Psoas muscle (tissue), 8 donors: Measurements from ENCODE around the gene CD44. TPM values are rescaled to one million over a fixed set of nuclear protein-coding genes. Genes with fewer than 3 reads are reported as not detected.

Experiments
- ATAC-seq, 4 donors: fragments of 200-7000 bp; cut with Tn5 transposase; one replicate each; pipeline ENCODE4 v1.9.1; 2020; ENCODE audit warnings: moderate library complexity in 3 of 4, mild to moderate bottlenecking in 2 of 4
- DNase-seq, 2 donors: peaks; one replicate each; pipeline ENCODE4 v3.0.0-alpha.2; 2020
- H3K27ac ChIP-seq: fragments of 200-600 bp; one replicate; pipeline ENCODE4 v1.8.0; 2022
- H3K27me3 ChIP-seq, 3 donors: fragments of 200-600 bp in 1 of 3; one replicate each; pipeline versions ENCODE4 v1.6.1 to v1.8.0; 2013 to 2022; ENCODE audit warnings: low read length in 2 of 3, mild to moderate bottlenecking in 2 of 3, moderate library complexity in 1 of 3; ENCODE audit not compliant: insufficient read depth in 3 of 3
- H3K36me3 ChIP-seq, 2 donors: fragments of 200-600 bp in 1 of 2; one replicate each; pipeline versions ENCODE4 v1.6.1 to v1.8.0; 2013 to 2022; ENCODE audit warnings: low read depth in 1 of 2, mild to moderate bottlenecking in 1 of 2, moderate library complexity in 1 of 2; ENCODE audit not compliant: insufficient read depth in 1 of 2
- H3K4me1 ChIP-seq: fragments of 200-600 bp; one replicate; pipeline ENCODE4 v1.8.0; 2022
- H3K4me3 ChIP-seq: fragments of 200-600 bp; one replicate; pipeline ENCODE4 v1.8.0; 2022; ENCODE audit warnings: mild to moderate bottlenecking
- H3K9me3 ChIP-seq: fragments of 200-600 bp; one replicate; pipeline ENCODE4 v1.8.0; 2022
- WGBS, 3 donors: extraction: QIAGEN DNeasy Blood & Tissue Kit; methylation state at CpG; one replicate each; pipeline versions ENCODE4 v1.1.6 to v1.1.7; 2013; 5-methylcytosine and 5-hydroxymethylcytosine counted together
- intact Hi-C, 2 donors: fragments of 100-400 bp; cut with DNase I; formaldehyde crosslinking; loops; one replicate each; pipeline versions ENCODE4 v1.11.0 to v1.14.2; 2022
- polyA plus RNA-seq, 3 donors: library from polyadenylated mRNA; stranded (reverse); fragments of 200-250 nt; gene quantifications; one replicate each; pipeline ENCODE4 v1.2.3, GENCODE V29; 2013
- total RNA-seq, 4 donors: library from RNA; stranded (reverse); fragmentation: NEBNext Ultra II Directional in 2 of 4; extraction: Animal tissue kit (Norgen Biotek cat#: 25700) in 2 of 4; gene quantifications; one replicate each; pipeline versions ENCODE4 v1.2.1 to v1.2.4, GENCODE V29; 2021 to 2023
- TF ChIP-seq, protein P1 (sequence below): fragments of 200-600 bp; IDR thresholded peaks from one replicate; pipeline ENCODE4 v1.8.0; 2022; ENCODE audit warnings: antibody characterized with exemption
- donor health status: healthy with polysubstance abuse.
- donor health status: DM: no; HTN: no; CAD: no; lungs with moderate emphysema.
- donor health status: Bipolar disorder and iron deficiency.
- donor health status: healthy.
- donor health status: DM: yes; HTN: yes; CAD: no.
- donor health status: DM: no; HTN: no; CAD: no.
- donor health status: DM: no; HTN: no; CAD: no.
- donor health status: DM: yes; HTN: yes; CAD: no.

CD44 gene
- total and polyA plus RNA-seq, 7 donors, result 3.4 to 35.4 (median 23.2) TPM

DNA sequence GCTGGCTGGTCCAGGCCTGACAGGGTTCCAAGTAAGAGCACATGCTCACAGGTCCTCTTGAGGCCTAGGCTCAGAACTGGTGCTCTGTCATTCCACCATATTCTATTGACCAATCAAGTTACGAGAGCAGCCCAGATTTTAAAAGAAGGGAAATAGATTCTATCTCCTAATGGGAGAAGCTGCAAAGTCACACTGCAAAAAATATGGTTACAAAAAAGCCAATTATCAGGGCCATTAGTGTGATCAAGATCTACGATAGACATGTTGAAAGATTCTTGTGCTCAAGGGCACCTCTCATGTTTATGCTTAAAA lies 96.1 kb downstream of the CD44 start:
- H3K27me3 ChIP-seq, result no peaks in the 10 kb centered on the region
- H3K9me3 ChIP-seq, result peaks cover 9% of the 10 kb centered on the region
- H3K4me1 ChIP-seq, result no peaks in the 10 kb centered on the region
- DNase-seq, result no peak
- TF ChIP-seq, protein P1, sequence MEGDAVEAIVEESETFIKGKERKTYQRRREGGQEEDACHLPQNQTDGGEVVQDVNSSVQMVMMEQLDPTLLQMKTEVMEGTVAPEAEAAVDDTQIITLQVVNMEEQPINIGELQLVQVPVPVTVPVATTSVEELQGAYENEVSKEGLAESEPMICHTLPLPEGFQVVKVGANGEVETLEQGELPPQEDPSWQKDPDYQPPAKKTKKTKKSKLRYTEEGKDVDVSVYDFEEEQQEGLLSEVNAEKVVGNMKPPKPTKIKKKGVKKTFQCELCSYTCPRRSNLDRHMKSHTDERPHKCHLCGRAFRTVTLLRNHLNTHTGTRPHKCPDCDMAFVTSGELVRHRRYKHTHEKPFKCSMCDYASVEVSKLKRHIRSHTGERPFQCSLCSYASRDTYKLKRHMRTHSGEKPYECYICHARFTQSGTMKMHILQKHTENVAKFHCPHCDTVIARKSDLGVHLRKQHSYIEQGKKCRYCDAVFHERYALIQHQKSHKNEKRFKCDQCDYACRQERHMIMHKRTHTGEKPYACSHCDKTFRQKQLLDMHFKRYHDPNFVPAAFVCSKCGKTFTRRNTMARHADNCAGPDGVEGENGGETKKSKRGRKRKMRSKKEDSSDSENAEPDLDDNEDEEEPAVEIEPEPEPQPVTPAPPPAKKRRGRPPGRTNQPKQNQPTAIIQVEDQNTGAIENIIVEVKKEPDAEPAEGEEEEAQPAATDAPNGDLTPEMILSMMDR, result no peak
- no peak overlapping the region for H3K27ac ChIP-seq
- intact Hi-C loops, result loop anchor here (5.0 kb wide), 2 partner anchors 238 to 308 kb away; no protein-coding TSS in a partner anchor
- ATAC-seq, result no peak
- 87 to 99% (median 96%) methylated on average over 2 of the region's 2 CpGs for WGBS, 3 donors
- H3K36me3 ChIP-seq, result peaks cover 0 to 9% of the 10 kb centered on the region in 2 donors
- no peak overlapping the region for H3K4me3 ChIP-seq

DNA sequence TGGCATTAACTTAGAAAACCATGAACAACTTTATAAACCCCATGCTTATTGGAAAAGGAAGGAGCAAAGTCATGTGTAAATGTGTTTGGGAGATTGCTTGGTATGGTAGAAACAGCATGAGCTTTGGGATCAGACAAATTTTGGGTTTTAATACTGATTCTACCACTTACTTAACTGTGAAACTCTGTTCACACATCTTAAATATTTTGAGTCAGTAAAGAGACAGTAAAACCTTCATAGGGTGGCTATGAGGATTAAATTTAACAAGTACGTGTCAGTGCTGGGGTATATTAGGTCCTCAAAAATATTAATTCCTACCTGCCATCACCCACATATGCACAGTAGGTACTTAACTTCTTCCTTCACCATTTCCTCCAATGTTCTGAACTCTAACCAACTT lies 96.5 kb downstream of the CD44 start:
- H3K4me1 ChIP-seq, result no peaks in the 10 kb centered on the region

DNA sequence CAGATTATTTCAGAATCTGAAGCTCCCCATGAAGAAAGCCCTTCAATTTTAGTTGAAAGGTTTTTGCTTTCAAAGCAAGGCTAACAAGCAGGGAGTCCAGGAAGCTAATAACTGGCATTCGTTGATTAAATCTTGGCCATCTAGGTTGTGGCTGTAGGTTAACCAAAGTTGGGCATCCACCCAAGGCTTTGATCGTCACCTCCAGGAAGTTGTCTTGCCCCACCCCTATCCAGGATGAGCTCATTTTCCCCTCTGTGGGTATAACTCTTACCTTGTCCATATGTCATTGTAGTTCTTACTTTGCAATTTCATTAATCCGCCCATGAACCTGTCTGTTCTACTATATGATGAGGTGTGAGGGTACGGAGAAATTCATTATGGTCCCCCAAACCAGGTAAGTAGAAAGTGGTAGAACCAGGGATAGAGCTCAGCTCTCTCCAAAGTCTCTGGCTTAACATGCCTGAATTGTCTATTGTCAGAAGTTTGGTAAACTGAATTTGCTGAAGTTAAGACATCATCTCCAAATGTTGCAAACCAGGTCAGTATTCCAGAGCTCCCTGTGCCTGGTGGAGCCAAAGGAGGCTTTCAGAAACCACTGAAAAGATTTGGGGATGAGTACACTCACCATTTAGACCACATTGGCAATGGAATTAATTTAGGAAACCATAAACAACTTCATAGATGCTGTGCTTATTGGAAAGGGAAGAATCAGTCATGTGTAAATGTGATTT lies 97.1 kb downstream of the CD44 start:
- WGBS, 3 donors, result 87 to 88% (median 87%) methylated on average over 4 of the region's 4 CpGs
- no peak for DNase-seq
- no peaks in the 10 kb centered on the region for H3K36me3 ChIP-seq
- no peak for ATAC-seq
- intact Hi-C loops, result loop anchor here (2.0 to 5.0 kb wide), 3 partner anchors 239 to 309 kb away; no protein-coding TSS in a partner anchor
- no peak overlapping the region for H3K27ac ChIP-seq
- TF ChIP-seq, protein P1, result no peak
- H3K27me3 ChIP-seq, result no peaks in the 10 kb centered on the region
- H3K9me3 ChIP-seq, result peaks cover 9% of the 10 kb centered on the region
- H3K4me1 ChIP-seq, result no peaks in the 10 kb centered on the region
- H3K4me3 ChIP-seq, result no peak overlapping the region

More for the DNA sequence above, 96.5 kb downstream of the CD44 start:
- 41 to 51% (median 47%) methylated on average over 1 of the region's 1 CpG for WGBS, 3 donors
- no peak for DNase-seq
- ATAC-seq, result no peak
- Histone ChIP-seq H3K27me3 (no peaks in the 10 kb centered on the region), H3K9me3 (peaks cover 9% of the 10 kb centered on the region), H3K36me3 (peaks cover 0 to 5% of the 10 kb centered on the region in 2 donors), H3K27ac (no peak overlapping the region), H3K4me3 (no peak overlapping the region)
- TF ChIP-seq, protein P1, result no peak
- intact Hi-C loops, result loop anchor here (5.0 kb wide), 2 partner anchors 238 to 308 kb away; no protein-coding TSS in a partner anchor

DNA sequence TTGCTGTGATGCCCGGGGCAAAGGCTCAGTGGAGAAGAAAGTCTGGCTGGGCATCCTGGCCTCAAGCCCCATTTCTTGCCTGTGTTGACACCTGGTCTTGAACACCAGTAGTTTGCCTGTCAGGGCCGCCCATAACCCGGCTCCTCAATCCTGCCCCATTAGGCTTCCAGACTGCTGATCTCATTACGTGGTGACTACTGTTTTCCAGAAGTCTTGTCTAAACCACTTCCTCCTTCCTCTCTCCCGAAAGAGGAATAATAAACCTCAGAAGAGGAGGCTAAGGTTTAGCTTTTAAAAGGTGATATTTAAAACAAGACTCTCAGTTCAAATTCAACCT lies 97.7 kb downstream of the CD44 start:
- intact Hi-C loops, result loop anchor here (2.0 to 5.0 kb wide), 3 partner anchors 239 to 310 kb away; no protein-coding TSS in a partner anchor
- TF ChIP-seq, protein P1, result no peak
- 82 to 88% (median 82%) methylated on average over 5 of the region's 5 CpGs for WGBS, 3 donors
- no peaks in the 10 kb centered on the region for H3K4me1 ChIP-seq
- H3K4me3 ChIP-seq, result no peak overlapping the region
- H3K27ac ChIP-seq, result no peak overlapping the region
- peaks cover 9% of the 10 kb centered on the region for H3K9me3 ChIP-seq
- no peaks in the 10 kb centered on the region for H3K36me3 ChIP-seq
- H3K27me3 ChIP-seq, result no peaks in the 10 kb centered on the region
- ATAC-seq (no peak), DNase-seq (no peak)

DNA sequence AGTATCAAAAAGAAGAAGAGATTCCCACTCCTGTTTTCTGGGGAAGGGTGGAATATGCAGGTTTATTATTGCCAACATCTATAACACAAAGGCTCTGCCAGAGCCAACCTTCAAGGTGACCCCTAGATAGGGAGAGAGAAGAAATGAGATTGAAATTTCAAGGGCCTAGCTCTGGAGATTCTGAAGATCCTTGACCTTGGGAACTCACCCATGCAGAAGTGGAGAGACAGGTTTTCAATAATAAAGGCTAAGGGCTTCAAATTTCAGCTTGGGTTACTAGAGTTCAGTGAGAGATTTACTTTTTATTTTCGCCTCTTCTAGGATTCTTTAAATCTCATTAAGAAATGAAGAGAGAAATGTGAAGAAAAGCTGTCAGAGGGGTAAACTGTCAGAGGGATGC lies 98.4 kb downstream of the CD44 start:
- no peak overlapping the region for H3K4me3 ChIP-seq
- TF ChIP-seq, protein P1, result no peak
- H3K27ac ChIP-seq, result no peak overlapping the region
- WGBS, 3 donors, result 85 to 87% (median 85%) methylated on average over 1 of the region's 1 CpG
- intact Hi-C loops, result loop anchor here (2.0 to 5.0 kb wide), 3 partner anchors 240 to 311 kb away; no protein-coding TSS in a partner anchor
- no peaks in the 10 kb centered on the region for H3K27me3 ChIP-seq
- no peaks in the 10 kb centered on the region for H3K4me1 ChIP-seq
- H3K36me3 ChIP-seq, result no peaks in the 10 kb centered on the region
- peaks cover 9% of the 10 kb centered on the region for H3K9me3 ChIP-seq
- DNase-seq, result no peak
- ATAC-seq, result no peak
